Fibroblast of pulmonary artery (primary cell): Measurements from ENCODE around the gene TMEM178A.

ENCODE experiments used
- DNase-seq: peaks from one replicate; pipeline ENCODE4 v3.0.0-alpha.2; 2010; ENCODE audit warnings: low read depth
- H3K4me3 ChIP-seq: replicated peaks from 2 replicates; pipeline ENCODE4 v1.5.1; 2011; ENCODE audit warnings: low read depth, mild to moderate bottlenecking, control low read depth, low read length, moderate library complexity
- CTCF ChIP-seq: IDR thresholded peaks from 2 replicates; pipeline ENCODE4 v1.5.1; 2011; ENCODE audit warnings: mild to moderate bottlenecking, control low read depth, low read length, inconsistent platforms; ENCODE audit errors: missing control alignments

TMEM178A gene

GRCh38 chr2:39636306-39636705 is 29.4 kb upstream of the TMEM178A start:
- H3K4me3 ChIP-seq = no peak overlapping the region
- no peak for TF ChIP-seq CTCF
- no peak for DNase-seq

- TF ChIP-seq CTCF = no peak
- DNase-seq = no peak
- no peak overlapping the region for H3K4me3 ChIP-seq
Measured at GRCh38 chr2:39638581-39638980, 27.1 kb upstream of the TMEM178A start.

GRCh38 chr2:39640107-39640506 is 25.6 kb upstream of the TMEM178A start:
- H3K4me3 ChIP-seq = no peak overlapping the region
- TF ChIP-seq CTCF = no peak
- no peak for DNase-seq

- DNase-seq = no peak
- H3K4me3 ChIP-seq = no peak overlapping the region
- TF ChIP-seq CTCF = no peak
Measured at GRCh38 chr2:39640681-39641080, 25.0 kb upstream of the TMEM178A start.

GRCh38 chr2:39641635-39642034 is 24.1 kb upstream of the TMEM178A start:
- DNase-seq = no peak
- no peak overlapping the region for H3K4me3 ChIP-seq
- TF ChIP-seq CTCF = no peak

GRCh38 chr2:39642051-39642718 is 23.5 kb upstream of the TMEM178A start:
- no peak overlapping the region for H3K4me3 ChIP-seq
- peak; percentile 82 for DNase-seq
- TF ChIP-seq CTCF = no peak

GRCh38 chr2:39645826-39646225 is 19.9 kb upstream of the TMEM178A start:
- no peak for TF ChIP-seq CTCF
- no peak for DNase-seq
- H3K4me3 ChIP-seq = no peak overlapping the region
